HL-60 (cell line): Measurements from ENCODE around the gene FMN1.

ENCODE experiments used
- DNase-seq, 2 experiments: peaks; one replicate each; pipeline ENCODE4 v3.0.0-alpha.2; 2010 to 2020; ENCODE audit warnings: low read depth in 1 of 2, low spot score in 1 of 2
- H3K27ac ChIP-seq: fragments of 250-450 bp; sonication (Bioruptor Pico); replicated peaks from 2 replicates; pipeline ENCODE4 v1.5.1; 2020; ENCODE audit warnings: mild to moderate bottlenecking, moderate library complexity
- H3K27me3 ChIP-seq: fragments of 250-450 bp; sonication (Bioruptor Pico); 2 replicates; pipeline ENCODE4 v1.5.1; 2021; ENCODE audit warnings: mild to moderate bottlenecking, moderate library complexity; ENCODE audit not compliant: insufficient read depth, poor library complexity, severe bottlenecking
- H3K4me3 ChIP-seq: replicated peaks from 2 replicates; pipeline ENCODE4 v1.5.1; 2011; ENCODE audit warnings: mild to moderate bottlenecking, control low read depth, low read length; ENCODE audit not compliant: insufficient read depth
- GABPA ChIP-seq: IDR thresholded peaks from 2 replicates; pipeline ENCODE4 v1.6.1; 2012; ENCODE audit warnings: low read depth
- POLR2AphosphoS5 ChIP-seq: IDR thresholded peaks from 2 replicates; pipeline ENCODE4 v1.6.1; 2012; ENCODE audit warnings: low read depth
- SPI1 ChIP-seq: IDR thresholded peaks from 2 replicates; pipeline ENCODE4 v1.6.1; 2012; ENCODE audit warnings: low read depth, mild to moderate bottlenecking, borderline replicate concordance
- TF ChIP-seq, protein P1 (sequence below): IDR thresholded peaks from one replicate; pipeline ENCODE4 v1.5.1; 2011; ENCODE audit warnings: low read length, control low read depth, inconsistent platforms; ENCODE audit not compliant: insufficient read depth
- TF ChIP-seq, protein P2 (sequence below): IDR thresholded peaks from 2 replicates; pipeline ENCODE4 v1.6.1; 2012; ENCODE audit warnings: low read depth; ENCODE audit not compliant: insufficient replicate concordance

The FMN1 gene

DNA sequence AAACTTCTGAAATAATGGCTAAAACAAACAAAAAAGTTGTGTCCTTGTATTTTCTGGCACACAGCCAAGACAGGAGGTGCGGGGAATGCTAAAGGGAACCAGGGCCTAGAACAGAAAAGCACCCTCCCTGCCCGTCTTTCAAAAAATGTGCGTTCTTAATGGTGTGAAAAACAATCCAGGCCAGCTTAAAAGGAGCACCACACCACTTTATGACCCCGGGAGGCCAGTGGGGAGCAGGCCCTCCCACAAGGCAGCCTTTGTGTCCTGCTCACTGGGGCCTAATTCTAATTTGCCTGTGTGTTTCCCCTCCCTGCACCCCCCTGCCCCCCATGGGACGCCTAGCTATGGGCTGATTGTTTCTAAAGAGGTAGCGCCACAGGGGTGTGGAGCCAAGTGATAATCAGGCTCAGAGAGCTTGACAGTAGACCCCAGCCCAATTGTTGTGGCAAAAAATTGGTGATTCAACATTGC is 295.4 kb downstream of the FMN1 start:
- no peak overlapping the region for H3K4me3 ChIP-seq
- H3K27me3 ChIP-seq: no peaks in the 10 kb centered on the region
- H3K27ac ChIP-seq: no peak overlapping the region
- DNase-seq: no peak
- TF ChIP-seq, protein P1, sequence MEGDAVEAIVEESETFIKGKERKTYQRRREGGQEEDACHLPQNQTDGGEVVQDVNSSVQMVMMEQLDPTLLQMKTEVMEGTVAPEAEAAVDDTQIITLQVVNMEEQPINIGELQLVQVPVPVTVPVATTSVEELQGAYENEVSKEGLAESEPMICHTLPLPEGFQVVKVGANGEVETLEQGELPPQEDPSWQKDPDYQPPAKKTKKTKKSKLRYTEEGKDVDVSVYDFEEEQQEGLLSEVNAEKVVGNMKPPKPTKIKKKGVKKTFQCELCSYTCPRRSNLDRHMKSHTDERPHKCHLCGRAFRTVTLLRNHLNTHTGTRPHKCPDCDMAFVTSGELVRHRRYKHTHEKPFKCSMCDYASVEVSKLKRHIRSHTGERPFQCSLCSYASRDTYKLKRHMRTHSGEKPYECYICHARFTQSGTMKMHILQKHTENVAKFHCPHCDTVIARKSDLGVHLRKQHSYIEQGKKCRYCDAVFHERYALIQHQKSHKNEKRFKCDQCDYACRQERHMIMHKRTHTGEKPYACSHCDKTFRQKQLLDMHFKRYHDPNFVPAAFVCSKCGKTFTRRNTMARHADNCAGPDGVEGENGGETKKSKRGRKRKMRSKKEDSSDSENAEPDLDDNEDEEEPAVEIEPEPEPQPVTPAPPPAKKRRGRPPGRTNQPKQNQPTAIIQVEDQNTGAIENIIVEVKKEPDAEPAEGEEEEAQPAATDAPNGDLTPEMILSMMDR: no peak

DNA sequence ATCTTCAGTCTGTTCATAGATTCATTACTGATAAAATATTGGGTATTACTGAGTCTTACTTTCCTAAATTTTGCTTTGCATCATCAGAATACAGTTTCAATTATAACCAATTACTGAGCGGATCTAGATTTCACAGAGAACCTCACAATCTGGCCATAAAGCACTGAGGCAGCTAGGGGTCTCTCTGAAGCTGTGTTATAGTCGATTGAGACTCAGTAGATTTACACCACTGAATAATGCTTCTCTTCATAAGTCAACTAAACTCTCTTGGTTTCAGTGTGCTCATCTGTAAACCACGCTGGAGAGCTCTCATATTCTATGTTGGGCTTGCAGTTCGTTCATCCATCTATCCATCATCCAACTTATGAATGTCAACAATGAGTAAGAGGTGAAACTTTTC is 296.1 kb downstream of the FMN1 start:
- Histone ChIP-seq H3K27ac (no peak overlapping the region), H3K27me3 (no peaks in the 10 kb centered on the region), H3K4me3 (no peak overlapping the region)
- TF ChIP-seq, protein P1: no peak
- TF ChIP-seq SPI1: no peak
- TF ChIP-seq, protein P2, sequence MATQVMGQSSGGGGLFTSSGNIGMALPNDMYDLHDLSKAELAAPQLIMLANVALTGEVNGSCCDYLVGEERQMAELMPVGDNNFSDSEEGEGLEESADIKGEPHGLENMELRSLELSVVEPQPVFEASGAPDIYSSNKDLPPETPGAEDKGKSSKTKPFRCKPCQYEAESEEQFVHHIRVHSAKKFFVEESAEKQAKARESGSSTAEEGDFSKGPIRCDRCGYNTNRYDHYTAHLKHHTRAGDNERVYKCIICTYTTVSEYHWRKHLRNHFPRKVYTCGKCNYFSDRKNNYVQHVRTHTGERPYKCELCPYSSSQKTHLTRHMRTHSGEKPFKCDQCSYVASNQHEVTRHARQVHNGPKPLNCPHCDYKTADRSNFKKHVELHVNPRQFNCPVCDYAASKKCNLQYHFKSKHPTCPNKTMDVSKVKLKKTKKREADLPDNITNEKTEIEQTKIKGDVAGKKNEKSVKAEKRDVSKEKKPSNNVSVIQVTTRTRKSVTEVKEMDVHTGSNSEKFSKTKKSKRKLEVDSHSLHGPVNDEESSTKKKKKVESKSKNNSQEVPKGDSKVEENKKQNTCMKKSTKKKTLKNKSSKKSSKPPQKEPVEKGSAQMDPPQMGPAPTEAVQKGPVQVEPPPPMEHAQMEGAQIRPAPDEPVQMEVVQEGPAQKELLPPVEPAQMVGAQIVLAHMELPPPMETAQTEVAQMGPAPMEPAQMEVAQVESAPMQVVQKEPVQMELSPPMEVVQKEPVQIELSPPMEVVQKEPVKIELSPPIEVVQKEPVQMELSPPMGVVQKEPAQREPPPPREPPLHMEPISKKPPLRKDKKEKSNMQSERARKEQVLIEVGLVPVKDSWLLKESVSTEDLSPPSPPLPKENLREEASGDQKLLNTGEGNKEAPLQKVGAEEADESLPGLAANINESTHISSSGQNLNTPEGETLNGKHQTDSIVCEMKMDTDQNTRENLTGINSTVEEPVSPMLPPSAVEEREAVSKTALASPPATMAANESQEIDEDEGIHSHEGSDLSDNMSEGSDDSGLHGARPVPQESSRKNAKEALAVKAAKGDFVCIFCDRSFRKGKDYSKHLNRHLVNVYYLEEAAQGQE: no peak
- TF ChIP-seq POLR2AphosphoS5: no peak
- no peak for TF ChIP-seq GABPA
- no peak for DNase-seq

DNA sequence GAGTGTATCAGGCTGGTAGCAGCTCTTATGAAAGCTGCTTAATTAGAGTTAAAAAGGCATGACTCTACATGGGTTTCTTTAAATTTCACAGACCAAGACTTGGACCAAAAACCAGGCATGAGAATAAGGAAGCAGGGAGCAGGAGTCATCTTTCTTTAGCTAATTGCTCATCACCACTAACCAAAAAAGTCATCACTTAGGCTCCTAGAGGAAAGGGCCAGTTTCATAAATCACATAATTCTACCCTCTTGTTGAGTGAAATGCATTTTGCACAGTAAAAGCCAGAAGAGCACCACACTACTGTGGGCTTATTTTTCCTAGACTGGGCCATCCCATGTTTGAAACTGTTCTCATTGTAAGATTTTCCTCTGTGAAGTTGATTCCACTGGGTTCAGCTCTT is 301.1 kb downstream of the FMN1 start:
- TF ChIP-seq POLR2AphosphoS5 (no peak), SPI1 (no peak), GABPA (no peak)
- TF ChIP-seq, protein P1: no peak
- TF ChIP-seq, protein P2: no peak

DNA sequence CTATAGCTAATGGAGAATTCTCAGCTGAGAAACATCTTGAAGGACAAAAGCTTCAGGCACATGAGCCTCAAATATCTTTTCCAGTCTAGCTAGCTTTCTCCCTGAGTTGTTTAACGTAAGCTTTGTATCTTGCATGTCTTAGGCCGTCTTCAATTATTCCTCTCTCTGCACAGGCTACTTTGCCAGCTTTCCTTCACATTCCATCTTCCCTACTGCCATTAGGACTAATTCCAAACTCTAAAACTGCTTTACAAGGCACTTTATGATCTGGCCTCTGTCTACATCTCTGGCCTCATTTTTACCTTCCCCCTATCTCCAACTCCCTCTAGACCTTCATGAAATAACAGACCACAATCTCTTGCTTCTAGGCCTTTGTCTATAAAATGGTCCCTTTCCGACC is 305.3 kb downstream of the FMN1 start:
- Histone ChIP-seq H3K27ac (no peak overlapping the region), H3K4me3 (no peak overlapping the region), H3K27me3 (peaks cover 3% of the 10 kb centered on the region)
- no peak for DNase-seq
- TF ChIP-seq GABPA: no peak
- no peak for TF ChIP-seq SPI1
- TF ChIP-seq, protein P2: no peak

More for the DNA sequence above, 301.1 kb downstream of the FMN1 start:
- no peak for DNase-seq
- H3K4me3 ChIP-seq: no peak overlapping the region
- peaks cover 3% of the 10 kb centered on the region for H3K27me3 ChIP-seq
- no peak overlapping the region for H3K27ac ChIP-seq
